Measurements from ENCODE around the gene MCRS1.

The MCRS1 gene

DNA sequence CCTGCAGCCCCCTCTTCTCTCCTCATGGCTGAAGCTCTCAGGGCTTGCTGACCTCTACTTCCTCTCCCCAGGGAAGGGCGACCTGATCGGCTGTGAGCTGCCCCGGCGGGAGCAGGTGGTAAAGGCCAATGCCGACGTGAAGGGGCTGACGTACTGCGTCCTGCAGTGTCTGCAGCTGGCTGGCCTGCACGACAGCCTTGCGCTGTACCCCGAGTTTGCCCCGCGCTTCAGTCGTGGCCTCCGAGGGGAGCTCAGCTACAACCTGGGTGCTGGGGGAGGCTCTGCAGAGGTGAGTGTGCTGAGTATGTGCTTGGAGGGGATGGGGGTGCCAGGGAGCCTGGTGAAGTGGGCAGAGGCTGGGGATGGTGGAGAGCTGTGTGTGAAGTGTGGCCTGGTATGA, 13.7 kb downstream of the MCRS1 start:
- DNase-seq, result no peak

DNA sequence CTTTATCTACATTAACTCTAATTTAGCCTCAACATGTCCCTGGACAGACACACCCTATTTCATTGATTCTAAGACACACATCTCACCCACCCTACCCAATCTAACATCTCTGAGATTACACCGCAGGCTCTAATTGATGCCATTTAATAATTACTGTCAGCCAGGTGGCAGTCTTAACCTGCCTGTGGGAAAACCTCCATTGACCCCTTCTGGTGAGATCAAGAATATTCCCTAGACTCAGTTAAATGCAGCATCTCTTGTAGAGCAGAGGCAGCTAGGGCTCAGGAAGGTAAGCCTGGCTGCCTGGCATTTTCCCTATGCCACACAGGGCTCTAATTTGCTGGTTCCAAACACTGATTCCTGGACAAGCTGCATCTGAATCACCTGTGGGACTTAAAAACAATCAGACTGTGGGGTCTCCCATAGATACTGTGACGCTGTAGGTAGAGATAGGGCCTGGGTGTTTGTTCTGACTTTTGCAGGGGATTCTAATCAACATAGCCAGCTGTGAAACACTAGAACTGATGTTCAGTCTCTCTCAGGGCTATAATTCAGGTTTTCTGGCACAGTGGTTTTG, 14.3 kb downstream of the MCRS1 start:
- DNase-seq, result peak; percentile 78

DNA sequence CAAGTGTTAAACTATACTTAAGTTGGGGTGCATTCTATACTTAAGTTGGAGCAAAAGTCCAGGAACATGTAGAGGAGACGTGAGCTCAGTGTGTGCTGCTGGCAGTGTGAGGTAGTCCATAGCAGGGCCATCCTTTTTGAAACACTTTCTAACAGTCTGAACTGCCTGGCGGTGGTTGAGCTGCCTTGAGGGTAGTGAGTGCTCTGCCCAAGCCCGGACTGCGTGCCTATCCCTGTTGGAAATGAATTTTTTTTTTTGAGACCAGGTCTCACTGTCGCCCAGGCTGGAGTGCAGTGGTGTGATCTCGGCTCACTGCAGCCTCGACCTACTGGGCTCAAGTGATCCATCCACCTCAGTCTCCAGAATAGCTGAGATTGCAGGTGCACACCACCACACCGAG, 15.0 kb downstream of the MCRS1 start:
- no peak for DNase-seq

DNA sequence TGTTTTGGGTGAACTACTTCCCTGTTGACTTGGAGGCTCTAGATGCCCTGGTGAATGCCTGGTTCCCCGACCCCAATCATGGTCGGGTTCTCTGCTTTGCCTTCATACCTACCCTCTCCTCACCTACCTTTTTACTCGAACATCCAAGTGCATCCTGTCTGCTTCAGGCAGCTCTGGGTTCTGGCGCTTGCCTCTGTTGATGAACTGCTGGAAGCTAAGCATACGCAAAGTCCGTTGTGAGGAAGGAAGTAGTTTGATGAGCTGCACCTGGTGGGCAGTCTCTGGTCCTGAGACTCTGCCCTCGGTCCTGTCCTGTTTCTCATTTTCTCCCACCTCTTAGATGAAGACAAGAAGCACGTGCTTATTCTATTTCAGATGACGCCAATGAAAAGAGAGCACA, 15.5 kb downstream of the MCRS1 start:
- no peak for DNase-seq

- no peak for DNase-seq
These were observed 15.9 kb downstream of the MCRS1 start for GRCh38 chr12:49552014-49552413.

- peak; percentile 51 for DNase-seq
These were observed 17.2 kb downstream of the MCRS1 start for GRCh38 chr12:49550693-49551252.

GRCh38 chr12:49549735-49550692, 17.9 kb downstream of the MCRS1 start:
- peak; percentile 95 for DNase-seq

- DNase-seq, result peak; percentile 82
These were observed 18.9 kb downstream of the MCRS1 start for GRCh38 chr12:49548822-49549648.

GRCh38 chr12:49548481-49548821, 19.5 kb downstream of the MCRS1 start:
- DNase-seq, result no peak

DNA sequence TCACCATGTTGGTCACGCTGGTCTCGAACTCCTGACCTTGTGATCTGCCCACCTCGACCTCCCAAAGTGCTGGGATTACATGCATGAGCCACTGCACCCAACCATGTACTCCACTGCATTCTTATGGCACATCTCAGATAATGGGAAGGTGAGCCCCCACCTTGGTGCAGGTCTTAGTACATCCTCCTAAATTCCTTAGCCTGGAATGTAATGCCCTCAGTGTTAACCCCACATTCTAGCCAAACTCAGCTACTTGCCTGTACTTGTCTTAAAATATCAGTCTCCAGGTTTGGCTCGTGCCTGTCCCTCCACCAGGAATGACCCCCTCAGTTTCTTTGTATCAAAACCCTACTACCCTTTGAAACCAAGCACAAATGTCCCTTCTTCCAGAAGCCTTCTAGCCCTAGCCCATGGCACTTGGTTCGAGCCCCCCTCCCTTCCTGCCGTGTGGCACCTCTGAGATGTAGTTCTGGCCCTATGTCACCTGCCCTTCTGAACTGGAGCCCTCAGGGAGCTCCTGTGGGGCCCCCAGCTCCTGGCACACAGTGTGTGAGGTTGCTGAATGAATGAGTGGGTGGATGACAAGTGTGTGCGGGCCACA, 20.8 kb downstream of the MCRS1 start:
- DNase-seq, result no peak

DNA sequence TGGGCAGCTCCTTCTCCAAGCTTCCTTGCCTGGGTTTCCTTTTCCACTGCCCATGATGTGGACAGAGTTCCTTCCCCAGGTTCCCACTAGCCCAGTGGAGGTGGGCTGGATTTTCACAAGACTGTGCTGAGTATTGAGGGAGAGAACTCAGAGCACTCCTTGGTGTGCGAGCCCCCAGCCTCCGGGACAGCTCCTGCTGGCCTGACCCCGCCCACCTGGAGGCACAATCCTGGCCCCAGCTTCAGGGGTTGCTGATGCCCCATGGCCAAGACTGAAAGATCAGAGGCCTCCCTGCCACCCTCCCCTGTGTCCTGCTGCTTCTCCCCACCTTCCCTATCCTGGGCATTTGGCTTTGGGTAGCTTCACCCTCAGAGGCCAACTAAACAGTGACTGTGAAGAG, 21.5 kb downstream of the MCRS1 start:
- no peak for DNase-seq

- peak; percentile 32 for DNase-seq
These were observed 22.1 kb downstream of the MCRS1 start for GRCh38 chr12:49545815-49546214.

DNA sequence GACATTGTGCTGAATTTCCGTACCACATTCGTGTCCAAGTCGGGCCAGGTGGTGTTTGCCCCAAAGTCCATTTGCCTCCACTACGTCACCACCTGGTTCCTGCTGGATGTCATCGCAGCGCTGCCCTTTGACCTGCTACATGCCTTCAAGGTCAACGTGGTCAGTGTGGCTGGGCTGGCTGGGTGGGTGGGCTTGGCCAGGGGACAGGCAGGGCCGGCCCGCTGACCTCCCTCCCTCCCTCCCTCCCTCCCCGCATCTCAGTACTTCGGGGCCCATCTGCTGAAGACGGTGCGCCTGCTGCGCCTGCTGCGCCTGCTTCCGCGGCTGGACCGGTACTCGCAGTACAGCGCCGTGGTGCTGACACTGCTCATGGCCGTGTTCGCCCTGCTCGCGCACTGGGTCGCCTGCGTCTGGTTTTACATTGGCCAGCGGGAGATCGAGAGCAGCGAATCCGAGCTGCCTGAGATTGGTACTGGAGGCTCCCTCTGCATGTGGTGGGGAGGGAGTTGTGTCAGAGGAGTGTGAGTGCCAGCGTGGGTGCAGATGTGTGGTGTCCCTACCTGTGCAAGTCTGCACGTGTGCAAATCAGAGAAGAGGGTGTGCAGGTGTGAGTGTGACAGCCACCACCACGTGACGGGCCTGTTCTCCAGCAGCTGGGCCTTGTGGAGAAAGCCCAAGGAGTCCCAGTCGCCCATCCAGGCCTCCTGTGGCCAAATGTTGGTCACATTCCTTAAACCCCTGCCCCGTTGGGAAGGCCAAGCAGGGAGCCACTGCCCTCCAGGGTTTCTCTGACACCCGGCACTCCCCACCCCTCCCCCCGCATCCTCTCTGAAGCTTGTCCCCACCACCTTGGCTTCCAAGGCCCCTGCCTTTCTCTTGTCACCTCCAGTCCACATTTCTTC, 23.8 kb downstream of the MCRS1 start:
- peak; percentile 54 for DNase-seq

DNA sequence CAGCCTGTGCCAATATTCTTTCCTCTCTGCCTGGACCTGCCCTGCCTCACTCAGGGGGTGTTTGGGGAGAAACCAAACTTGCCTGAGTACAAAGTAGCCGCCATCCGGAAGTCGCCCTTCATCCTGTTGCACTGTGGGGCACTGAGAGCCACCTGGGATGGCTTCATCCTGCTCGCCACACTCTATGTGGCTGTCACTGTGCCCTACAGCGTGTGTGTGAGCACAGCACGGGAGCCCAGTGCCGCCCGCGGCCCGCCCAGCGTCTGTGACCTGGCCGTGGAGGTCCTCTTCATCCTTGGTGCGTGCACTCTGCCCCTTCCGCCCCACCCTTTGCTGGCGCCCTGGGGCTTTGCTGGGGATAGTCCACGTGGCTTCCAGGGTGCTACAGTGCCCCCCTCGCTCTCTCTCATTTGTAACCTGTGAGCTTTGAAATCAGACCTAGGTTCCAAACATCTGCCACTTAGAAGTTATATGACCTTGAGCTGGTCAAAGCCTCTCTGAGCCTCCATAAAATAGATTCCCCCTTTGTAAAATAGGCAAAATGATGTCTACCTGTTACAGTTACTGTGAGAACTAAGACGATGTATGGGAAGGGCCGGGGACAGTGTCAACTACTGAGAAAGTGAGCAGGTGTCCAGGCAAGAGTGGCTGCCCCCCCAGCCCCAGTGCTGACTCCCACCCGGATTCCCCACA, 24.6 kb downstream of the MCRS1 start:
- no peak for DNase-seq

DNA sequence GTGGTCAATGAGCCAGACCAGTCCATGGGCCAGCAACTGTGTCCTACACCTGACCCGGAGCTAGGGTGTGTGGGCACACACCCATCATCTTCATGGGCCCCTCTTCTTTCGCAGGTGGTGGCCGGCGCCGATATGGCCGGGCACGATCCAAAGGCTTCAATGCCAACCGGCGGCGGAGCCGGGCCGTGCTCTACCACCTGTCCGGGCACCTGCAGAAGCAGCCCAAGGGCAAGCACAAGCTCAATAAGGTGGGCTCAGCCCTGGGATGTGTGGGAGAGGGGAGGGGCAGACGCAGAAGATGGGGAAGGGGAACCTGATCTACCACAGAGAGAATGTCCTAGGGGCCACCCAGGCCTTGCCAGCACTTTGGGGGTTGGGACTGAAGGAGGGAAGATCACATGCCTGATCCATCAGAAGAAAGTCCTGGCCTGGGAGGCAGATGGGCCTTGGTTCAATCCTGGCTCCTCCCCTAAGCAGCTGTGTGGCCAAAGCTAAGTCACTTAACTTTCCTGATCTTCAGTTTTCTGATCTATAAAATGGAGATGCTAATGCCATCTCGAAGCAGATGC, 25.3 kb downstream of the MCRS1 start:
- no peak for DNase-seq

GRCh38 chr12:49541911-49542505, 25.9 kb downstream of the MCRS1 start:
- no peak for DNase-seq

DNA sequence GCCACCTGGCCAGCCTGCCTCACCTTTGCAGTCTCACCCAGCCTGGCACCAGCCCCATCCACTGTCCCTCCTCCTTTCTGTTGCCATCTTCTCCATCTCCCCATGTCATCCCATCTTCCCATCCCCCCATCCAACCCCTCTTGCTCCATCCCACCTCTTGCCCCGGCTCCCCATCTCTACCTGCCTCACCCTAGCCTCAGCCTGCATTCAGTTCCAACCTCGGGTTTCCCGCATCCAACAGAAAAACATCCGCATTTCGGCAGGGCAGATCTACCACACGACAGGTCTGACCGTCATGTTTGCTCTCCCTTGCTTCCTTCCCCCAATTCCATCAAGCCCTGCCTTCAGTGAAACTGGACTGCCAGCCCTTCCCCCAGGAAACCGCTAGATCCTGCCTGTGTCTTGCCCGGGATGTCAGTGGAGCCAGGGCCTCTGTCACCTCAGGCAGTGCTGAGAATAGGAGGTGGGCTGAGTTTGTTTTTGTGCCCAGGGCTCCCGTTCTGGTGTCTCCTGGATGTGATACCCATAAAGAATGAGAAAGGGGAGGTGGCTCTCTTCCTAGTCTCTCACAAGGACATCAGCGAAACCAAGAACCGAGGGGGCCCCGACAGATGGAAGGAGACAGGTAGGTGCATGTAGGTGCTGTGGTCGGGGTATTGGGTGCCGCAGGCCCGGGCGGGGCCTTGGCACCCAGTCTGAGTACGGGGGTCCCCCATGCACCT, 26.6 kb downstream of the MCRS1 start:
- DNase-seq, result no peak

DNA sequence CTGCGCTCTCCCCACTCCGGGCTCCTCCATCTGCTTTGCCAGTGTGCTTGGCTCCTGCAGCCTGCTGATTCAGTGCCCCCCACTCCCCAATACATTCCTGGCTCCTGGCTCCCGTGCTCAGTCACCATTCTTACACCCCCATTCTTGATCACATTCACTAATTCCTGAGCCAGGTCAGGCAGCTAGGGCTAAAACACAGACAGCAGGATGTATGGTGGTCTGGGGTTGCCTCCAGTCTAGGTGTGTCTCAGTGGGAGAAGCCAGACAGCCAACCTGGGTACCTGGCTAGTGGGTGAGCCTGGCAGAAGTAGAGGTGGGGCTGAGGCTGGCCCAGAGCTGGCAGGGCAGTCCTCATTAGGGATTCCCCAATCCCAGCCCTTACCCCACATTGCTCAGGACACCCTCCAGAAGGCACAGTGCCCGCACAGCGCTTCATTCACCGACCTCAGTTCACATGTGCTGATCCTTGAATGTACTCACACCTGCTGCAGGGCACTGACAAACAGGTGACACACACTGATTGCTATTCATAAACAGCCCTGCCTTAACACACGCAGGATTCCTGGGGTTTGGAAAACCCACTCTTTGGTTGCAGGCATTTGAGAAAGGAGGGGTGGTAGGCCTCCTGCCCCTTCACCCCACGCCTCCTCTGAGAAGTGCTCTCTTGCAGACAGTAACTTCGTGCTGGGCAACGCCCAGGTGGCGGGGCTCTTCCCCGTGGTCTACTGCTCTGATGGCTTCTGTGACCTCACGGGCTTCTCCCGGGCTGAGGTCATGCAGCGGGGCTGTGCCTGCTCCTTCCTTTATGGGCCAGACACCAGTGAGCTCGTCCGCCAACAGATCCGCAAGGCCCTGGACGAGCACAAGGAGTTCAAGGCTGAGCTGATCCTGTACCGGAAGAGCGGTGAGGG, 27.5 kb downstream of the MCRS1 start:
- peak; percentile 75 for DNase-seq

Measured in DMS53 (cell line).